ENCODE data around the gene GOLT1B. TPM values are rescaled to one million over a fixed set of nuclear protein-coding genes. Genes with fewer than 3 reads are reported as not detected.
"Not testable (repeated sequence)": the region's sequence is repeated elsewhere in the genome, so short reads cannot be mapped to it uniquely, and the experiment has no call there.

The GOLT1B gene, protein sequence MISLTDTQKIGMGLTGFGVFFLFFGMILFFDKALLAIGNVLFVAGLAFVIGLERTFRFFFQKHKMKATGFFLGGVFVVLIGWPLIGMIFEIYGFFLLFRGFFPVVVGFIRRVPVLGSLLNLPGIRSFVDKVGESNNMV
- 24.0 TPM for polyA plus RNA-seq (2012; ENCODE audit: missing spikeins)

DNA sequence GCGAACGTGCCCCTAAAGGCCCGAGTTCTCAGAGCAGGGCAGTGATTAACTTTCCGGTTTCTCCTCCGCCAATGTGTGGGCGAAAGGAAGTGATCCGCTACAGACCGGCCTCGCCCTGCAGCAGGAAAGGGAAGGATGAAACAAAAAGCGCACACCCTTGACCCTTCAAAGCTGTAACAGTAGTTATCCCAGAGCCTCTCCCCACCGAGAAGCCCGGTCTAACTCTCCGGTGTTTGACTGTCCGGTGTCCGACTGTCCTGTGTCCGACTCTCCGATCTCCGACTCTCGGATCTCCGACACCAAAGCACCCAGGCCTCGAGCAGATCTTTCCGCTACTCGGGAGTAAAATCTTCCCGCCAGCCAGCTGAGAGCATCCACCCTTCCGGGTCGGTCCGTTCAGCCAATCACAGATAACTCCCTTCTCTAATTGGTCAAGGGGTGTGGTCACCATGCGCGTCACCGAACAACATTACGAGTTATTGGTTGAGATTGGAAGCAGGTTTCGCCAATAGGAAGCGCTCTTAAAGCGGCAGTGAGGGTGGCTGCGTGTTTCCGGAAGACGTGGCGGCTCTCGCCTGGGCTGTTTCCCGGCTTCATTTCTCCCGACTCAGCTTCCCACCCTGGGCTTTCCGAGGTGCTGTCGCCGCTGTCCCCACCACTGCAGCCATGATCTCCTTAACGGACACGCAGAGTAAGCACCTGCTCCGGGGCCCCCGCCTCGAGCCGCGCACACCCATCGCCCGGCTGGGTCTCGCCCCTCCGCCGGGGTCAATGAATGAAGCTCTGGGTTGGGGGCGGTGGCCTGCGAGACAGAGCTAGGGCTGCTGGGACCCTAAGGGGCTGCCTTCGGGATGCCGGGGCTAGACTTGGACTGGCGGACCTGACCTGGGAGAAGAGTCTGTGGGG, at the start of gene GOLT1B, which contains the start of gene RECQL:
TSS of gene GOLT1B (plus strand) at position 532 of the 906 bp plus-strand sequence. CDS start at position 667, 135 bp downstream.
TSS of gene RECQL (minus strand) at position 378 of the 906 bp plus-strand sequence. CDS start 2,065 bp downstream, outside the sequence.
- peak; percentile 91 for FAIRE-seq
- TF ChIP-seq POLR2AphosphoS5 (IDR thresholded peaks at IDR 0.05; ENCODE audit: low read depth, low read length) (peak; percentile 86), POLR2A (IDR thresholded peaks at IDR 0.05; ENCODE audit: low read depth, low read length) (peak; percentile 90), TAF1 (IDR thresholded peaks at IDR 0.05; ENCODE audit: borderline replicate concordance, low read depth, low read length) (peak; percentile 55; the same call in 1 of the 2 replicates)
- peak; percentile 58 for DNase-seq (ENCODE audit: insufficient read length)

DNA sequence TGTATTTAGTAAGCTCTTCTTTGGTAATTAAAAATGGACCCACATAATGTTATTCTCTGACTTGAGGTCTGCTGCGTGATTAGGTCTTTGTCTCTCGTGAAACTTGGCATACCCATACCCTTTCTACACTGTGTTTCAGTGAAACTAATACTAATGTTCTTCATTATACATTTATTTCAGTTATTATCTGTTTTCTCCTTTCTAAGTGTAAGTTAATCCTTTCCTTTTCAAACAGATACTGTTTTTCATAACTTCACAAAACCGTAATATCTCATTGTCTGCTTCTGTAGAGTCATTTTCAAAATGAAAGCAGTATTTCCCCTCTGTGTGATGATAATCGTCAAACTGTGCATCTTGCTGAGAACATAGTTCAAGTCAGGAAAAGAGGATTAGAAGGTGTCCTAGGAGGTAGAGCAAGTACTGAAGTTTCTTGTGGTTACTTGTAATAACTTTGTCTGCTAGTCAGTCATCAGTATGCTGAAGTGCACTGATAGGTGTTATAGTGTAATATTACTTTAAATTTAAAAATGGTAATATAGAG, 48.2 kb upstream of the GOLT1B start:
- FAIRE-seq, result peak; percentile 61
- DNase-seq (ENCODE audit: insufficient read length), result no peak
- TF ChIP-seq TAF1 (IDR thresholded peaks at IDR 0.05; ENCODE audit: borderline replicate concordance, low read depth, low read length), result no peak
- TF ChIP-seq POLR2AphosphoS5 (IDR thresholded peaks at IDR 0.05; ENCODE audit: low read depth, low read length), result no peak
- TF ChIP-seq POLR2A (IDR thresholded peaks at IDR 0.05; ENCODE audit: low read depth, low read length), result no peak

DNA sequence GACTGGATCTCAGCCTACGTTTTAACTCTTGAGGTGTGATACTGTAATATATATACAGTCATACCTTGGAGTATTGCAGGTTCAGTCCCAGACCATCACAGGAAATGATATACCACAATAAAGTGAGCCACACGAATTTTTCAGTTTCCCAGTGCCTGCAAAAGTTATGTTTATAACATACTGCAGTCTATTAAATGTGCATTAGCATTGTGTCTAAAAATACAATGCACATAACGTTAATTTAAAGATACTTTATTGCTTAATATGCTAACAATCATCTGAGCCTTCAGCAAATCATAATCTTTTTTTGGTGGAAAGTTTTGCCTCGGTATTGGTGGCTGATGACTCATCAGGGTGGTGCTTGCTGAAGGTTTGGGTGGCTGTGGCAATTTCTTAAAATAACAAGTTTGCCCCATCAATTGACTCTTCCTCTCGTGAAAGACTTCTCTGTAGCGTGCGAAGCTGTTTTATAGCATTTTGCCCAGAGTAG, 45.3 kb upstream of the GOLT1B start:
- no peak for TF ChIP-seq POLR2AphosphoS5 (IDR thresholded peaks at IDR 0.05; ENCODE audit: low read depth, low read length)
- no peak for TF ChIP-seq POLR2A (IDR thresholded peaks at IDR 0.05; ENCODE audit: low read depth, low read length)
- TF ChIP-seq TAF1 (IDR thresholded peaks at IDR 0.05; ENCODE audit: borderline replicate concordance, low read depth, low read length), result no peak
- FAIRE-seq (peak; percentile 44), DNase-seq (ENCODE audit: insufficient read length) (no peak)

DNA sequence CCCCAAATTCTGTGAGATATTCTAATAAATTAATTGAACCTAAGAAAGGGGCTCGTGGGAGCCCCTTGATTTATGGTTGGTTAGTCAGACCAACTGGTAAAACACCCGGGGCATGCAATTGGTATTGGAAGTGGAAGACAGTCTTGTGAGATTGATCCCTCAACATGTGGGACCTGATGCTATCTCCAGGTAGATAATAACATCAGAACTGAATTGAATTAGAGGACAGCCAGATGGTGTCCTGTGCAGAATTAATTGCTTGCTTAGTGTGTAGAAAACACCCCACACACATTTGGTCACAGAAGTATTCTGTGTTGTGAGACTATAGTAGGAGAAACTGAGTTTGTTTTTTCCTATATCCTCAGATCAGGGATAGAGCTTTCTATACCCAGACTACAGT, 42.1 kb upstream of the GOLT1B start:
- no peak for TF ChIP-seq POLR2A (IDR thresholded peaks at IDR 0.05; ENCODE audit: low read depth, low read length)
- TF ChIP-seq POLR2AphosphoS5 (IDR thresholded peaks at IDR 0.05; ENCODE audit: low read depth, low read length), result no peak
- no peak for TF ChIP-seq TAF1 (IDR thresholded peaks at IDR 0.05; ENCODE audit: borderline replicate concordance, low read depth, low read length)
- FAIRE-seq (no peak), DNase-seq (ENCODE audit: insufficient read length) (no peak)

DNA sequence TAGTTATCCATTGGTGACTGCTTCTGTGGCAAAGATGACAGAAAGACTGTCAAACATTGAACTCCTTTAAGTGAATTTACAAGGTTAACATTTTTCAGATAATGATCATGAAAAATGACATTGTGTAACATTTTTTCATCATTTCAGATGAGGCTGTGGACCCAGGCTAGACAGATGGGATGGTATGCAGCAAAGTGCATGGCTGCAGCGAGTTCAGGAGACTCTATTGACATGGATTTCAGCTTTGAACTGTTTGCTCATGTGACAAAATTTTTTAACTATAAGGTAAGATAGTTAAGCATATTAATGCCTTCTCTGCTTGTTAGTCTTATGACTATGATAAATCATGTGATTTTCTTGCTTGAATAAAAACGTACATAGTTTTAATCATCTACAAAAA, 34.3 kb upstream of the GOLT1B start:
- FAIRE-seq, result peak; percentile 51
- DNase-seq (ENCODE audit: insufficient read length), result not testable (repeated sequence)

DNA sequence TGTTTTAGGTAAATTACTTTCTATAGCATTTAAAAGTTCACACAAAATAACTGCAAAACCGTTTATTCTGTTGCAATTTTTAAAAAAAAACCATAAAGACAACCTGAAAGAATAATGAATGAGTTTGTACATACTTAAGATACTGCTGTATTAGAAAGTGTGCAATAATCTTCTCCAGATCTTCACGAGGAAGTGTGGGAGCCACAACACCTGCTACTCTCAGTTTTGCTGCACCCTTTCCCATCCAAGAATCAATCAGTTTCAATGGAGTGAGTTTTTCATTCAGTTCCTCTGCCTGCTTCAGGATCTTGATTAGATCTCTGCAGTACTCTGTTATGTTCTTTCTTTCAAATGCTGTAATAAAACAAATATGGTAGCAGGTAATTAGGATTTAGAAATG, 30.3 kb upstream of the GOLT1B start:
- peak; percentile 9 for FAIRE-seq
- DNase-seq (ENCODE audit: insufficient read length), result no peak
- TF ChIP-seq POLR2AphosphoS5 (IDR thresholded peaks at IDR 0.05; ENCODE audit: low read depth, low read length) (no peak), TAF1 (IDR thresholded peaks at IDR 0.05; ENCODE audit: borderline replicate concordance, low read depth, low read length) (no peak), POLR2A (IDR thresholded peaks at IDR 0.05; ENCODE audit: low read depth, low read length) (no peak)

DNA sequence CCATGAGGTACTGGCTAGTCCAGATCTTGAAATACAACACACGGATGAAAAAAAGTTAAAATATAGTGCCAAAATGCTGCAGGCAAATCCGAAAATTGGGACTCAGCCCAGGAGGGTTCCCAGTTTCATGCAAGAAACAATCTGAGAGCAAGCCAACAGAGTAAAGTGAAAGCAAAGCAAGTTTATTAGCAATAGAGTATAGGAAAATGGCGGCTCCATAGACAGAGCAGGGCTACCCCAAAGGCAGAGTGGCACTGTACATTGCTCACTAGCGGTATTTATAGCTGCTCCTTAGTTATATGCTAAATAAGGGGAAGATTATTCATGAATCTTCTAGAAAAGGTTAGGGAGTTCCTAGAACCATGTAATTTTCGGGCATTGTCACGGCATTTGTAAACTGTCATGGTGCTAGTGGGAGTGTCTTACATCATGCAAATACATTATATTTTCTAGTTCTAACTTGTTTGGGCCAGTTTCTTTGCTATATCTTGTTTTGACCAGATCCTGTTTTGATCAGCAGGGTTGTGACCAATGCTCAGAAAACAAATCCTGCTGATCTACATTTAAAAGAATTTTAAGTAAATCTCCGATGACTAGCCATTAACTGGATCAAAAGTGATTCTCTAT, 29.3 kb upstream of the GOLT1B start:
- no peak for TF ChIP-seq POLR2AphosphoS5 (IDR thresholded peaks at IDR 0.05; ENCODE audit: low read depth, low read length)
- TF ChIP-seq POLR2A (IDR thresholded peaks at IDR 0.05; ENCODE audit: low read depth, low read length), result no peak
- no peak for TF ChIP-seq TAF1 (IDR thresholded peaks at IDR 0.05; ENCODE audit: borderline replicate concordance, low read depth, low read length)
- no peak for FAIRE-seq

DNA sequence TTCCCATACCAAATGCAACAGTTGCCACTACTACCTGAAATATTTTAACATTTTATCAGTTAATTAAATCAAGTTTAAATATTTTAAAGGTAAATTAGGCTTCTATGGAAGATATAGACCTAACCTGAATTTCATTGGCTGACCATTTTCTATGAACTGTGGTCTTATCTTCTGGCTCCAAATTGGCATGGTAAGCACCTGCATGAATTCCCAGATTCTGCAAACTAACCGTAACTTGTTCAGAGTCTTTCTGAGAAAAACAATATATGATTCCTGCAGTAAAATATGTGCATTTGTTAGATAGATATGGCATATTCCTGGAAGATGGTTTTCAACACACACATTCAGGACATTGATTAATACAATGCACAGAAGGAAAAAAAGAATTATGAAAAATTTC, 26.0 kb upstream of the GOLT1B start:
- FAIRE-seq, result no peak
- no peak for DNase-seq (ENCODE audit: insufficient read length)
- TF ChIP-seq TAF1 (IDR thresholded peaks at IDR 0.05; ENCODE audit: borderline replicate concordance, low read depth, low read length), result no peak
- no peak for TF ChIP-seq POLR2A (IDR thresholded peaks at IDR 0.05; ENCODE audit: low read depth, low read length)
- no peak for TF ChIP-seq POLR2AphosphoS5 (IDR thresholded peaks at IDR 0.05; ENCODE audit: low read depth, low read length)

More for the DNA sequence above, 29.3 kb upstream of the GOLT1B start:
- no peak for DNase-seq (ENCODE audit: insufficient read length)

DNA sequence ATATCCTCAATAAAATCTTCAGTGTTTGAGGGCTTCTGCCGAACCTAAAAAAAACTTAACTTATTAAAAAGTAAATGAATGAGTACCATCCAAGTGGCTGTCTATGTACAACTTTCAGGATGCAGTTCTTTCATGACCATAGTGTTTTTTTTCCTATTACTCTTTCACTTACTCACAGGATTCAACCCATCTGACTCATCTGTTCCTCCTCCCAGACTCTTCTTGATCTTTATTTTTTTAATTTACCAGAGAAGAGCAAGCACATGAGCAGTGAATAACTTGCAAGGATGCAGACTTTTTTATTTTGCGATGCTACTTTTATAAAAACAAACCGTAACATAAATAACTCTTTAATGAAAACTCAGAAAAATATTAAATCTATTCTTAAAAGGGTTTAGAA, 24.6 kb upstream of the GOLT1B start:
- TF ChIP-seq TAF1 (IDR thresholded peaks at IDR 0.05; ENCODE audit: borderline replicate concordance, low read depth, low read length) (no peak), POLR2AphosphoS5 (IDR thresholded peaks at IDR 0.05; ENCODE audit: low read depth, low read length) (no peak), POLR2A (IDR thresholded peaks at IDR 0.05; ENCODE audit: low read depth, low read length) (no peak)
- DNase-seq (ENCODE audit: insufficient read length) (no peak), FAIRE-seq (no peak)

DNA sequence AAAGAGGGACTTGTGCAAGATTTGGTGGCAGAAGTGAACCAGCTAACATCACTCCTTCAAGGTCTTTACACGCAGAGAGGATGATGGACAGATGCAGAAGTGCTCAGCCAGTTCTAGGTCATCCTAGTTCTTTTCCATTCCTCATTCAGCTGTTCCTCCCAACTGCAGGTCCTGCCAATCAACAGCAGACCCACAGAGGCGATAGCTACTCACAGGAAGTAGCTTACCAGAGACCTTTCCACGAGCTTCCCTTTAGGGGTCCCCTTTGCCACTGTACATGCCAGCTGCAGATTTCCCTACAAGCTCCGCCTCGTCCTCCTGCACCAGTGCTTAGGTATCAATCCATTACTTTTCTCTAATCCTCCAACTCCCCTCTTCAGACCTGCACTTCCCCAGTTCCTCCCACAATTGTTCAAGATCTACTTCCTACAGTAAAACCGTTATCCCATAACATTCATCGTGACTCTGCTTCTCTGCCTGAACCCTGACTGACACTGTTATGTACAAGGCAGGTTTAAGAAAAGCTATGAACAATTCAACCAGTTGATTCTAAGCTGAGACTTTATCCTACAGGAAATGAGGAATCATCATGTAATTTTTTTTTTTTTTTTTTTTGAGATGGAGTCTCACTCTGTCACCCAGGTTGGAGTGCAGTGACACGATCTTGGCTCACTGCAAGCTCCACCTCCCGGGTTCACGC, 22.7 kb upstream of the GOLT1B start:
- no peak for TF ChIP-seq TAF1 (IDR thresholded peaks at IDR 0.05; ENCODE audit: borderline replicate concordance, low read depth, low read length)
- no peak for TF ChIP-seq POLR2AphosphoS5 (IDR thresholded peaks at IDR 0.05; ENCODE audit: low read depth, low read length)
- TF ChIP-seq POLR2A (IDR thresholded peaks at IDR 0.05; ENCODE audit: low read depth, low read length), result no peak
- FAIRE-seq (no peak), DNase-seq (ENCODE audit: insufficient read length) (no peak)

DNA sequence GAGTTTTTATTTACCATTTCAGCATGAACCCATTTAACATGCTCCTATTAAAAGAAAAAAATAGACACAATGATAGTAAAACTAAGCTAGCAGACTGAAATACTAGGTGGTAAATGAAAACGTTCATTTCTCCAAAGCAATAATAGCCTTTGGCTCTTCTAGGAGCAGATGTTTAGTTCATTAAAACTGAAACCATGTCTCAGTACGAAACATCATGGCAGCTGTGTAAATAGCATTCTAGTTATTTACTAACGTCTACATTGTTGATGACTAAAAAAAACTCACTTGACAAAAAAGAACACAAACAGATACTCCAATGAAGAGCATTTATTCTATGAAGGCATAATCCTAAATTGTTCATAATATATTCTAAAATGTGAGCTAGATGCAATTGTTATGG, 18.1 kb upstream of the GOLT1B start:
- no peak for DNase-seq (ENCODE audit: insufficient read length)
- TF ChIP-seq POLR2AphosphoS5 (IDR thresholded peaks at IDR 0.05; ENCODE audit: low read depth, low read length) (no peak), POLR2A (IDR thresholded peaks at IDR 0.05; ENCODE audit: low read depth, low read length) (no peak), TAF1 (IDR thresholded peaks at IDR 0.05; ENCODE audit: borderline replicate concordance, low read depth, low read length) (no peak)
- no peak for FAIRE-seq

Measured in GM12892 (cell line).